GM19328 (cell line): ENCODE measurements around the gene CST9L.
"Not testable (repeated sequence)": the region's sequence is repeated elsewhere in the genome, so short reads cannot be mapped to it uniquely, and the experiment has no call there.

Experiments used
- ATAC-seq: cut with Tn5 transposase; IDR thresholded peaks from one replicate; pipeline ENCODE4 v1.9.1; 2021; ENCODE audit warnings: mild to moderate bottlenecking, moderate library complexity; ENCODE audit not compliant: unreplicated experiment

CST9L gene

DNA sequence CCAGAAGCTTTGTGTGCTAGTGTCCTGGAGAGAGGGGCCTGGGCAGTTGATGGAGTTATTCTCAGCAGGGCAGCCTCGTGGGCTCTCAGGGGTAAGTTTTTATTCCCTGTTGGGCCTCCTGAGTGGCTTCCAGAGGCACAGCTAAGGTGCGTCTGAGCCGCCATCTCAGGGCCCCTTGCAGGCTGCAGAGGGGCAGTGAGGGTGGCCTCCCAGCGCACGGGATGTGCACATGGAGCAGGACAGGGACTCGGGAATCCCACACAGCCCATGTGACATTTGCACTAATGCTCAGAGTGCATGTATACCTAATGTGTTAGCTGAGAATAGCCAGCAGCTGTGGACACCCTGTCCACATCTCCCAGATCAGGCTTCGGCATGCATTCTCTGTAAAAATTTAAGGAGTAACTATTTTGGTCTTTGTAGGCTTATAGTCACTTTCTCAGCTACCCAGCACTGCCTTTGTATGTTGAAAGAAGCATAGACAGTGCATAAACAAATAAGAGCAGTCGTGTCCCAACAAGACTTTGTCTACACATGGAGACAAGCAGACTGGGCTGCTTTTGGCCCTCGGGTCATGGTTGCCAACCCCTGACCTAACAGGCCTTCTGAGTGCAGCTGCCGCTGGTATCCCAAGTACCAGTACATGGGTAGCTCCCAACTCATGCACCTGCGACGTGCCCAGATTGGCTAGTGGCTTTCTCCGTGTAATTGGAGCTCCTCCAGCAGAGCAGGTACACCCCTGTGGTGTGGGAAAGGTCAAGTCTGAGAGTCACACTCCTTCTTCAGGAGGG, 18.6 kb upstream of the CST9L start:
- no peak for ATAC-seq

DNA sequence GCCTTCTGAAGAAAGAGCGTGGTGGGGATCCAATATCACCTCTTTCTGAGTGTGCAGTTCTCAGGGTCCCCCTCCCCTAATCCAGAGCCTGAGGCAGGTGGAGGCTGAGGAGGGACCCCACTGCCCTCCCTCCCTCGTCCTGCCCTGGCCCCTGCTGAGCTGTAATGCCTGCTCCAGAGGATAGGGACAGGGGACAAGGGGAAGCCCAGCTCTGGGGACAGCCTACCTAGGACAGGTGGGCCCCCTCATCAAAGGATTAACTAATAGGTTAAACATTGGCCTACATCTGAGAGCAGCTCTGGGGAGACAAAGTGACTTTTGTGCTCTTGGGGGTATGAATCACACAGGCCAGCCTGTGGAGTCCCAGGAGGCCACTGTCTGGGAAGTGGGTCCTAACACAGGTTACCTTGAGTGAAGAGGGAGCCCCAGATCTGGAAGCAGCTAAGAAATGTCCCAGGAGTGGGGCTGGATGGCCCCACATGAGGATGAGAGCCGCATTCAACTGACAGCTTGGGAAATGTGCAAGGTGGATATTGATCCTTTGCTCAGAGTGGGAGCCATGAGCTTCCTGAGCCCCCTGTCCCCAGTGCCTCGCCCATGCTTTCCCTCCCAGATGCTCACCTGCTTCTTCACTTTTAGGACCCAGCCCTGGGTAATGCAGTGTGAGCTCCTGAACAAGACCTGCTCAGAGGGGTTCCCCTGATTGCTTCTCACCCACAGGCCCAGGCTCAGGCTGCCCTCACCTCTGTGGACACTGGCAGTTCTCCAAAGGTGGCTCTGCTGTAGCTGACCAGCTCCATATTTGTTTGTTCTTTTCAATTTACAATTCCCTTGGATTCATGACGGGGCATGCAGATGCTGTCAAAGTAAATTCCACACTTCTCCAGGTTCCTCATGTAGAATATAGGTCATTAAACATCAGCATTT, 17.8 kb upstream of the CST9L start:
- ATAC-seq: no peak

DNA sequence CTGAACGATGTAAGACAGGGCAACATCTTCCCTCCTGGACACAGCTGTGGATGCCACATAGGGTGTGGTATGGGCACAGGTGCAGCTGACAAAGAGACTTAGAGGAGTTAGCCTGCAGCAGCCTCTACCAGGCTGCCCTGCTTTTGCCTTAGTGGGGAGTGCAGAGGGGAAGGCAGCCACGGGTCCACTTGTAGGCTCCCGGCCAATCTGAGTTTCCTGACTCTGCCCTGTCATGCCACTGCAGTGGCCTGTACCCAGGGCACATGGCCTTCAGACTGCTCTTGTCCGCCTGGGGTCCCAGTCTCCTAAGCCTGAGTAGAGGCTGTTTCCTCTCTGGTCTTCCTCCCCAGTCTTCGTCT, 17.1 kb upstream of the CST9L start:
- no peak for ATAC-seq

DNA sequence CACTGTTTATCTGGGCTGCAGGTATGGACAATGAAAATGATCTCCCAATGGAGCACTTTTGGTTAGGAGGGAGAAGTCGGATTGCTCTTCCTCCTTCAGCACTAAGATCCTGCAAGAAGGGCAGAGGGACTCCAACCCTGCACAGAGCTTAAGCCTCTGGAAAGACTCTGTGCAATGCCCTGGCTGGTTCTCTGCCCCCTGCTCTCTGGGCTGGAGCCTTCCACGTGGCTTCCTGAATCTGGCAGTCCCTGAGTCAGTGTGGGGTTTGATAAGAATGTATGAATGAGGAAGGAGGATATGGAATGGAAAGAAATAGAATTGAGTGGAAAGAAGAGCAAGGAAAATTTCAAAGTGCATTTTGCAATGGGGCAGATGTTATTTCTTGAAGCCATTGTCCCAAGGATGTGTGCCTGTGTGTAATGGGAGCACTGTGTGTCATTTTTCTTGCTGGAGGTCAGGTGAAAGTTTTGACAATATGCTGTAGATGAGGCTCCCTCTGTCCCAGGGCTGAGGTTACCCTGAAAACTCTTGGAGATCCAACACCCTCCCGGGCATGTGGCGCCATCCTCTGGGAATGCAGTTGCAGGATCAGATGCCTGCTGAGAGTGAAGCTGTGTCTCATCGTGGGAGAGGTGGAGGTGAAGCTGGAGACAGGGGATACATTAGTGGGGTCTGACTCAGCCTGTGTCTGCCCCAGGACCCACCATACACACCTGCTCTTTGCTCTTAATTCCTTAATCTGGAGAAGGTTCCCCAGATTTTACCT, 16.3 kb upstream of the CST9L start:
- no peak for ATAC-seq

DNA sequence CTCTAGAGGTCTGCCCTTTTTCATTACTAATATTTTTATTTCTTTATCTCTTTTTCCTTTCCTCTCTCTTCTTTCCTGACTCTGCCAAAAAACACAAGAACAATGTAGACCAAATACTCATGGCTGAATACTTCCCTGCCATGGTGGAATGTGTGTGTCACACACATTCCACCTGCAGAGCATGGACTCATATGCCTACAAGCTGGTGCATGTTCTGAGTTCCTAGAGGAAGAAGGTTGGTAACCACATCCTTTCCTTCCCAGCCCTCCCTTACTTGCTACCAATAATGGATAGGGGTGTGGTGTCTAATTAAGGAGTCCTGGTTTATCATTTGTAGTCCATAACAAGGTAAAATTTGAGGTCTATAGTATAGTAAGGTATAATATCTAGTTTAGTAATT, 15.2 kb upstream of the CST9L start:
- no peak for ATAC-seq

DNA sequence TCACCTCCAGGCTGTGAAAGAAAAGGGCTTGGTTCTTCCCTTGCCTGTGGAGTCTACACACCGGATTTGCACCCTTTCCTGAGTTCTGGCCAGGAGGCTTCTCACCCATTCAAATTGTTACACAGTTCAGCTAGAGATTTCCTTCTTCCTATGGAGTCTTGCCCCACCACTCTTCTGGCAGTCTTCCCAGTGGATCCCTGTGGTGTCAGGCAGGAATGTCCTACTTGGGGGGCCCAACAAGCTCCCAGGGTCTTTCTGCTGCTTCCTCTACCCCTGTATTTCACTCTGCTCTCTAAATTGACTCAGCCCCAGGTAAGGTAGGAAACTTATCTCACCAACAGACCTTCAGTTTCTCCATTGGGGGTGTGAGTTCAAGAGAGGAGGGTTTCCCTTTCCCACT, 14.0 kb upstream of the CST9L start:
- ATAC-seq: no peak

DNA sequence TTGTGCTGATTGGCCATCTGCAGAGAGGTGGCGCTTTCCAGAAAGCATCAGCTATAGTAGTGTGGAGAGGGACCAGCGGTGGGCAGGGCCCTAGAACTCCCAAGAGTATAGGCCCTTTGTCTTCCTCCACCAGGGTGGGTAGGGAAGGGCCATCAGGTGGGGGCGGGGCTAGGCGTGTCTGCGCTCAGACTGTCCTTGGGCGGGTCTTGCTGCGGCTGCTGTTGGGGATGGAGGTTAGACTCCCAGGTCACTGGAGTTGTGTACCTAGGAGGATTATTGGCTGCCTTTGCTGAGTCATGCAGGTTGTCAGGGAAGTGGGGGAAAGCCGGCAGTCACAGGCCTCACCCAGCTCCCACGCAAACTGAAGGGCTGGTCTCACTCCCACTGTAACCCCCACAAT, 13.5 kb upstream of the CST9L start:
- not testable (repeated sequence) for ATAC-seq

DNA sequence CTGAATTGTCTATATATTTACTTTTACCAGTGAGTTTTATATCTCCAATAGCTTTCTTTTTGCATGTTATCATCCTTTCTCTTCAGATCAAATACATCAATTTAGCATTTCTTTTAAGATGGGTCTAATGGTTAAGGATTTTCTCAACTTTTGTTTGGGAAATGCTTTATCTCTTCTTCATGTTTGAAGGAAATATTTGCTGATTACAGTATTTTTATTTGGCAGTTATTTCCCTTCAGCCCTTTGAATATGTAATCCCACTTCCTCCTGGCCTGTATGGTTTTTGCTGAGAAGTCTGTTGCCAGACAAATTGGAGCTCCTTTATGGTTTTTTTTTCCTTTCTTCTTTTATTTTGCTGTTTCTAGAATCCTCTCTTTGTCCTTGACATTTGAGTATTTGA, 6.7 kb upstream of the CST9L start:
- no peak for ATAC-seq

DNA sequence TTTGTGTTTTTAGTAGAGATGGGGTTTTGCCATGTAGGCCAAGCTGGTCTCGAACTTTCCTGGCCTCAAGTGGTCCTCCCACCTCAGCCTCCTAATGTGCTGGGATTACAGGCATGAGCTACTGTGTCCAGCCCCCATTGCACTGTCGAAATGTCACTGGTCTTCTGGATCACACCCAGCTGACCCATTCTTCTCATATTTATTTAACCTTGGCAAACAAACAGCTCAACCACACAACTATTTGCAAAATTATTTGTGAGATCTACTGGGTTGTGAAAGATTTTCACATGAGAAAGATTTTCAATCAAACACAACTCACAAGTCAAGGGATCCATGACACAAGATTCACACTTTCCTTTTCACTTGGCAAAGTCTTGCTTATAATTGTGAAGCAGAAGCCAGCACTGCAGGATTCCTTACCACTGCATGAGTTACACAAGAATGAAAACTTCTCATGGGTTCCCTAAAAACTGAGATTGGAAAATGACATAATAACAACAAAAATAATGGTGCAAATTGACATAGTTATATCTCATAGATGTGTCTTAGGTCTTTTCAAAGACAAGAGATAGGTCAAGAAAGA, 2.0 kb upstream of the CST9L start:
- ATAC-seq: no peak

DNA sequence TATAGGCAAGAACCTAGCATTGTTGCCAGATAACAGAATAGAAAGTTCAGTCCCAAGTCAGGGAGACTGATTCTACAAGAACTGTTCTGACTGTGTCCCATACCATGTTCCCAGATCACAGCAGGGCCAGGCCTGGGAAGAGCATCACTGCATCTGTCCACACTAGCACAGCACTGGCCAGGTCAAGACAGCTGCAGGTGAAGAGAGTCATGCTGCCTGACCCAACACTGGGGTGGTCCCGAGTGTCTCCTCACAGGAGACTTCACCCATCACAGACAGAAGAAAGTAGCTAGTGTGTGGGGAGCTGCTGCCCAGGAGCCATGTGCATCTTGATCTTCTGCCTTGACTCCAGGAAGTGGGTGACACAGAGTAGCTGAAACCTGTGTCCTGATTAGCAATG, 1.3 kb upstream of the CST9L start:
- no peak for ATAC-seq

DNA sequence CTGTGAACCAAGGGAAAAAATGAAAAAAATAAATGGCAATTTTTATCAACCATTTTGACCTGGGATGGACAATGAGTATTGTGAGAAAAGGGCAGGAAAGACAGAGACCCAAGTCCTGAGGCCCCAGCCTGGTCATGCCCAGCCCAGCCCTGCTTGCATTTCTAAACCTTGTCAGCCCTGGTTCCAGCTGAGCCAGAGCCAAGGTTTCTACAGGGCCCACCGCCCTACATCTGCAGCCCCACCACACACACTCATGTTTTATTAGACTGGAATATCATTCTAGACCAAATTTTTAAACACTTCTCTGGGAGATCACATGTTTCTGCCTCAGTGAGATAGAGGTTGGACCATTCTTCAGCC, 667 bp upstream of the CST9L start:
- no peak for ATAC-seq

DNA sequence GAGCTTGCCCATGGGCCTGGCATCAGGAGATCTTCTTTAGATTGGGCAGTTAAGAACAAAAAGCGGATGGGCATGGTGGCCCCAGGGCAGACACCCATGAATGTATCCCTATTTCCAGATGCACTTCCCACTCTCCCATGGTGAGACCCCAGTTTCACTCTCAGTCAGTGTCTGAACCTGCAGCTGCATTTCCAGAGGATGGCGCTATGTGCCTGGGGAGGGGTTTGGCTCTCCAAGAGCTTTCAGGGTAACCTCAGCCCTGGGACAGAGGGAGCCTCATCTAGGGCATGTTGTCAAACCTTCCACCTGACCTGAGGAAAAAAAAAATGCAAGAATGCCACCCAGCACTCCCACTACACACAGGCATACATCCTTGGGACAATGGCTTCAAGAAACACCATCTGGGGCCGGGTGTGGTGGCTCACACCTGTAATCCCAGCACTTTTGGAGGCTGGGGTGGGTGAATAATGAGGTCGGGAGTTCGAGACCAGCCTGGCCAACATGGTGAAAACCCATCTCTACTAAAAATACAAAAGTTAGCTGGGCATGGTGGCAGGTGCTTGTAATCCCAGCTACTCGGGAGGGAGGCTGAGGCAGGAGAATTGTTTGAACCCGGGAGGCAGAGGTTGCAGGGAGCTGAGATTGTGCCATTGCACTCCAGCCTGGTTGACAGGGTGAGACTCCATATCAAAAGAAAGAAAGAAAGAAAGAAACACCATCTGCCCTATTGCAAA, 1.9 kb downstream of the CST9L start:
- no peak for ATAC-seq

DNA sequence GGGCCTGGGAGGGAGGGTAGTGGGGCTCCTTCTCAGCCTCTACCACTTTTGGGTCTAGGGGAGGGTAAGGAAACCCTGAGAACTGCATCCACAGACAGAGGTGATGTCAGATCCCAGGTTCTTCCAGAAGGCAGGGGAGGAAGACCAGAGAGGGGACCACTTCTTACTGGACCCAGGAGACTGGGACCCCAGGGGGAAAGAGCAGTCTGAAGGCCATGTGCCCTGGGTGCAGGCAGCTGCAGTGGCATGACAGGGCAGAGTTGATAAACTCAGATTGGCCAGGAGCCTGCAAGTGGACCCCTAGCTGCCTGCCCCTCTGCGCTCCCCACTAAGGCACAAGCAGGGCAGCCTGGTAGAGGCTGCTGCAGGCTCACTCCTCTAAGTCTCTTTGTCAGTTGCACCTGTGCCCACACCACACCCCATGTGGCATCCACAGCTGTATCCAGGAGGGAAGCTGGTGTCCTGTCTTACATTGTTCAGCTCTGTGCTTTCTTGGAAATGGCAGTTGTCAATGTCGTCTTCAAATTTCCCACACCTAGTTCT, 2.7 kb downstream of the CST9L start:
- ATAC-seq: no peak

DNA sequence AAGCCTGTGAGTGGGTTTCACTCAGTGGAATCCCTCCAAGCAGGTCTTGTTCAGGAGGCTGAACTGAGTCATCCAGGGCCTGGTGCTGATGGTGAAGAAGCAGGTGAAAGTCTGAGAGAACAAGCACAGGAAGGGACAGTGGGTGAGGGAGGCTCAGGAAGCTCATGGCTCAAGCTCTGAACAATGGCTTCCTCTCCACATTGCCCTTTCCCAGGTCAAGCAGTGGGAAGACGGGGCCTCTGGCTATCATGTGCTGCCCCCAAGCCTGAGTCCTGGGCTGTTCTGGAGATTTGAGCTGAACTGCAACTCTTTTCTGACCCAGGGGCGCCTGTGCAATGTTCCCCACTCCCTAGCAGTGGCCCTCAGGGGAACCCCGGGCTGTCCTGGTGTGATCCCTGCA, 3.4 kb downstream of the CST9L start:
- no peak for ATAC-seq

DNA sequence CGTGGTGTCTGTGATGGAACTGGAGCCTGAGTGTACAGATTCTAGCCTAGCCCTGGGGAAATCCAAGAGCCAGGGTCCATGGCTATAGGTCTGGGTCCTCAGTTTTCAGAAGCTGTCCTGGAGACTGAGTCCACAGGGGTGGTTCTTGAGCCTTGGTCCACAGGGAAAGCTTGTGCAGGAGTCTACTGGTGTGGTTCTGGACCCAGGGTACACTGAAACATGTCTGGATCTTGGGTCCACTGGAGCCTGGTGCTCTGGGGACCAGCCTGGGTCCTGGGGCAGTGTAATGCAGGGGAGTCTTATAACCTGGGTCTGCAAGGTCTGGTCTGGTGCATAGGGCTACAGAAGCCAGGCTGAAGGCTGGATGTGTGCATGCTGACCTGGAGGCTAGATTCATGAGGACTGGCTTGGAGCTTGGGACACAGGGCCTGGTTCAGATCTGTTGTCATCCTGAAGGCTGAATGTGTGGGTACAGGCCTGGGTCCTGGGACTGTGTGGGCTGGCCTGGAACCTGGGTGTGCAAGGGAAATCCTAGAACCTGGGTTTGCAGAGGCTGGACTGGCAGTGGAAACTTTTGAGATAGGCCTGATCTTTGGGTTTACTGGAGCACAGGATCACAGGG, 5.5 kb downstream of the CST9L start:
- no peak for ATAC-seq

DNA sequence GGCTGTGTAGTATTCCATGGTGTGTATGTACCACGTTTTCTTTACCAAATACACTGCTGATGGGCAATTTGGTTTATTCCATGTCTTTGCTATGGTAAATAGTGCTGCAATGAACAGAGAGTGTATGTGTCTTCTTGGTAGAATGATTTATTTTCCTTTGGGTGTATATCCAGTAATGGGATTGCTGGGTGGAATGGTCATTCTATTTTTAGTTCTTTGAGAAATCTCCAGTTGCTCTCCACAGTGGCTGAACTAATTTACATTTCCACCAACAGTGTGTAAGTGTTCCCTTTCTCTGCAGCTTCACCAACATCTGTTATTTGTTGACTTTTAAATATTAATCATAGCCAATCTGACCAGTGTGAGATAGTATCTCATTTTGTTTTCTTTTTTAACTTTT, 13.9 kb downstream of the CST9L start:
- ATAC-seq: no peak

DNA sequence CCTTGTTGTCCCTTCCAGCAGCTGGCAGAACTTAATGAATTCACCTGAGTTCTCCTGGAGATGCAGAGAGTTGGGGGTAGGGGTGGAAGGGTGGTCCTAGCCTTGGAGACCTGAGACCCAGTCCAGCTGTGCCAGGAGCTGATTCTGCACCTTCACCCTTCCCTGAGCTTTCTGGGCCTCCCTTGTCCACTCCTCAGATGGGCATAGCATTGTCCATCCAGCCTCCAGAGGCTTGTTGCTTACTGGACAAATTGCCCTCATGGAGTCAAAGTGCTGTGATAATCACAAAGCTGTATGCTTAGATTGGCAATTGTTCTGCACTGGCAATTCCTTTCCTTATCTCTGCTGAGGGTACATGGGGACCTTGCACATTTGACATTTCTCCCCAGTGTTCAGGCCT, 16.5 kb downstream of the CST9L start:
- no peak for ATAC-seq

DNA sequence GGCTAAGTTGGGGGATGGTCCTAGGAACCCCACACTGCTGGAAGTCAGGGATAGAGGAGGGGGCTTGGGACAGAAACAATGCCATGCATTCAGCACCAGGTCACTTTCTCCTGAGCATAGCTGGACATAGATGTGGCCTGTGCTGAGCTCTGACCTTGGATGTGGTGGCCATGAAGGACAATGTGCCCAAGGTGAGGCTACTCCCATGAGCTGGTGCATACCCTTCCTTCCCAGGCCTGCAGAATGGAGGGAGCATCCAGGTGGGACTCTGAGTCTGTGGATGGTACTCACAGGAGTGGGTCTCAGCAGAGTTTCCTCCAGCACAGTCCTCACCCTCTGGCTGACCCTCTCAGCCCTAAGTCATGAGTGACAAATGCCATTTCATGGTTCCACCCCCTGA, 16.9 kb downstream of the CST9L start:
- ATAC-seq: no peak

DNA sequence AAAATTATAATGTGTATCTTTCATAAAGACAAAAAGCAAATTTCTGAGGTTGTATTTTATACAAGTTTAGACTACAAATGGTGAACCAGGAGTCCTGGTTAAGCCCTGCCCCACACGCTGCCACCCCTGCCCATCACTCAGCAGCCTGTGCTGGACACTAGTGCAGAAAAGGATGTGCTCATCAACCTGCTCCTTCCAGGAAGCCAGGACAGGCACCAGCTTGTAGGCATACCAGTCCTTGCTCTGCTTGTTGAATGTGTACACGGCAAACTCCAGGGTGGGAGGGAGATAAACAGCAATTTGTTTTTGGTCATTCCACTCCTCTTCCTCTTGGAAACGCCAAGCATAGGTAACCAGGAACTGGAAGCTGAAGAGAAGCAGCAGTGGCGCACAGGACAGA, 18.1 kb downstream of the CST9L start:
- ATAC-seq: no peak

DNA sequence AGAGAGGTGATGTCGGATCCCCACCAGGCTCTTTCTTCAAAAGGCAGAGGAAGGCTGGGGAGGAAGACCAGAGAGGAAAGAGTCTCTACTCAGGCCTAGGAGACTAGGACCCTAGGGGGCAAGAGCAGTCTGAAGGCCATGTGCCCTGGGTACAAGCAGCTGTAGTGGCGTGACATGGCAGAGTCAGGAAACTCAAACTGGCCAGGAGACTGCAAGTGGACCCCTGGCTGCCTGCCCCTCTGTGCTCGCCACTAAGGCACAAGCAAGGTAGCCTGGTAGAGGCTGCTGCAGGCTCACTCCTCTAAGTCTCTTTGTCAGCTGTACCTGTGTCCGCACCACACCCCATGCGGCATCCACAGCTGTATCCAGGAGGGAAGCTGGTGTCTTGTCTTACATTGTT, 19.9 kb downstream of the CST9L start:
- no peak for ATAC-seq
